T-helper 17 cell (primary cell): ENCODE measurements around the gene CDK5RAP2. TPM values are rescaled to one million over a fixed set of nuclear protein-coding genes. Genes with fewer than 3 reads are reported as not detected.
"Not testable (repeated sequence)": the region's sequence is repeated elsewhere in the genome, so short reads cannot be mapped to it uniquely, and the experiment has no call there.

ENCODE experiments used
- ATAC-seq: fragments of 150-1000 bp; cut with Tn5 transposase; 2 replicates; pipeline ENCODE4 v1.10.0; 2021; ENCODE audit warnings: mild to moderate bottlenecking, moderate library complexity
- DNase-seq, 3 donors: peaks; one replicate each; pipeline versions ENCODE4 v3.0.0 to v3.0.0-alpha.2; 2020 to 2021
- H3K9me3 ChIP-seq: one replicate; pipeline ENCODE4 v1.7.0; 2013; ENCODE audit warnings: low read length, mild to moderate bottlenecking; ENCODE audit not compliant: control insufficient read depth, poor library complexity, severe bottlenecking
- H3K27ac Mint-ChIP-seq: one replicate; pipeline ENCODE4 v1.8.0; 2022; ENCODE audit warnings: mild to moderate bottlenecking, moderate library complexity, mixed read lengths
- H3K27me3 Mint-ChIP-seq: one replicate; pipeline ENCODE4 v1.8.0; 2022; ENCODE audit warnings: mixed read lengths
- H3K36me3 Mint-ChIP-seq: one replicate; pipeline ENCODE4 v1.8.0; 2022; ENCODE audit warnings: low read depth, mixed read lengths
- H3K4me1 Mint-ChIP-seq: one replicate; pipeline ENCODE4 v1.8.0; 2022; ENCODE audit warnings: mild to moderate bottlenecking, mixed read lengths
- H3K4me3 Mint-ChIP-seq: one replicate; pipeline ENCODE4 v1.8.0; 2022; ENCODE audit warnings: mild to moderate bottlenecking, moderate library complexity, mixed read lengths
- total RNA-seq, 4 donors: library from RNA in 2 of 4; stranded (reverse) in 2 of 4; gene quantifications; one replicate each; pipeline ENCODE4 v1.2.3 and lab custom pipeline; 2022 to 2026

Gene CDK5RAP2
- total RNA-seq (10 to 100 TPM; 59.5 to 68.1 TPM), total RNA-seq (lab: John Stamatoyannopoulos, UW) (121 to 126 reads per million in 2 donors)

DNA sequence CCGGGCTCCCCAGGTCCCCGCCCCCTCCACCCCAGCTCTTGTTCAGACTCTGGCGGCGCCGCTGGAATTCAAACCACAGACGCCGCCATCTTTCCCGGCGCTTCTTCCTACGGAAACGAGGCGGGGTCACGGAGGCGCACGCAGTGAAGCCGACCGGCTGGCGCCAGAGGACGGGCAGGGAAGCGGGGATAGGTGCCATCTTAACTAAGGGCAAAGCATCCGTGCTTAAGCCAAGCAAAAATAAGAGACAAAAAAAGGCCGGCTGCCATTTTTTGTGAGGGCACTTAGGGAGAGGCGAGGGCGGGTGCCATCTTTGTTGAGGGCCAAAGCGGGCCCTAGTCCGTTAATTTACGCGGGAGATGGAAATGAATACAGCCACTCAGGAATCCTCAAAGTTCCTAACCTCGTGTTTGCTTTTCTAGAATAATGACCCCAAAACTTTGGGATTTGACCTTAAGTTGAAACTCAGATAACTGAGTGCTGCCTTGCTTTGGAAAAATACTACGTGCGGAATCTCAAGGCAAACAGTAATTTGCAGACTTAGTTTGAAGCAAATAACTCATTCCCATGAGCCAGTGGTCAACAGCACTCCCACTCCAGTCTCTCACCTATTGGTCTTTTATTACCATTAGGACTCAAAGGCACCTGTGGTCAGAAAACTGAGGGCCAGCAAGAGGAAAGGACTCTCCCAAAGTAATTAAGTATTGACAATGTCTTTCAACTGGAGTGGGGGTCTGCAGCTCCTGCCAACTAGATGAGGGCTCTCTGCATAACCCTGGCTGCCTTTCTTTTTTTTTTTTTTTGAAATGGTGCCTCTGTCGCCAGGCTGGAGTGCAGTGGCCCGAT, at the start of gene CDK5RAP2:
Gene CDK5RAP2, minus strand, starts transcription at position 117 of the 846 bp plus-strand sequence. CDS start 189 bp downstream, outside the sequence.
- no peaks in the 10 kb centered on the region for H3K9me3 ChIP-seq
- peak; percentile 84 to 89 (median 88) for DNase-seq
- Mint-ChIP-seq H3K4me3 (peak within 1 kb of the TSS; percentile 94), H3K27me3 (no peaks in the 10 kb centered on the region), H3K36me3 (no peaks in the 10 kb centered on the region), H3K27ac (peak within 1 kb of the TSS; percentile 97), H3K4me1 (peaks cover 31% of the 10 kb centered on the region)
- peak; percentile 98 for ATAC-seq

DNA sequence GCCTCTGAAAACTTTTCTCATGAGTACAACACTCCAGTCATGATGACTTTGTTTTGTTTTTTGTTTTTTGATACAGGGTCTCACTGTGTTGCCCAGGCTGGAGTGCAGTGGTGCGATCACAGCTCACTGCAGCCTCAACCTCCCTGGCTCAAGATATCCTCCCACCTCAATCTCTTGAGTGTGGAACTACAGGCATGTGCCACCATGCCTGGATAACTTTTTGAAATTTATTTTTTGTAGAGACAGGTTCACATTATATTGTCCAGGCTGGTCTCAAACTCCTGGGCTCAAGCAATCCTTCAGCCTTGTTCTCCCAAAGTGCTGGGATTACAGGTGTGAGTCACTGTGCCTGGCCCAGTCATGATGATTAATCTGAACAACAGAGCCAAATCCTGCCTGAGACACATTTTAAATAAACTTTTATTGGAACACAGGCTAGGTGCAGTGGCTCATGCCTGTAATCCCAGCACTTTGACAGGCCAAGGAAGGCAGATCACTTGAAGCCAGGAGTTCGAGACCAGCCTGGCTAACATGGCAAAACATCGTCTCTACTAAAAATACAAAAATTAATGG, 49.0 kb upstream of the CDK5RAP2 start:
- ATAC-seq, H3K27me3 Mint-ChIP-seq, H3K4me1 Mint-ChIP-seq, DNase-seq, H3K4me3 Mint-ChIP-seq, H3K36me3 Mint-ChIP-seq, H3K9me3 ChIP-seq: not testable (repeated sequence)
- peak overlapping the region; percentile 68 for H3K27ac Mint-ChIP-seq

DNA sequence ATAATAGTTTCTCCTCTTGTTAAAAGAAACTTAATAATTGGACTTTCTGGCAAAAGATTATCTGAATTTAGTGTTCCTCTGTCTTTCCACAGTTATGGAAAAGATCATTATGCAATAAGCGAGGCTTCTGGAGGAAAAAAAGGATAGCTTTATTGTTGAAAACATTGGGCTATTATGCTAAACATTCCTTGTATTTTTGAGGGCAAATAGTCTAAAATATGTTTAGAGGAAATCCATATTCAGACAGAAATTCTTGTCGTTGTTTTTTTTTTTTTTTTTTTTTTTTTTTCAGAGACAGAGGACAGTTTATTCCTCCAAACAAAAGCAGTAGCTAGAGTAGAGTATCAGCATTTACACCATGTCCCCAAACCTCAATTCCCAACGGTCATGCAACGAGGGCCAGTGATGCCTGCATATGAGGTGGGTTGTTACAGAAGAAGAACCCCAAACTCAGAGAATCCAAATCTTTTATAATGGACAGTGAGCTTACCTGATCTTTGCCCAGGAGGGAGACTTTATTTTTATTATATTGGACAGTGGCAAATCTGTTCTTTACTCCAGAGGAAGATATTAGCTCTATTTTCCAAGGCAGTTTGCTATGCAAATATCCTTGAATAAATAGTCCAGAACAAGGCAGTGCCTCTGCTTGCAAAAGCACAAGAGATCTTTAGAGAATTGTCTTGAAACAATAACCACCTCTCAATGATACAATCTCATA, 48.4 kb upstream of the CDK5RAP2 start:
- DNase-seq (no peak), ATAC-seq (no peak)
- no peak overlapping the region for H3K27ac Mint-ChIP-seq
- H3K27me3 Mint-ChIP-seq, result no peaks in the 10 kb centered on the region
- no peaks in the 10 kb centered on the region for H3K9me3 ChIP-seq
- H3K36me3 Mint-ChIP-seq, result no peaks in the 10 kb centered on the region
- H3K4me1 Mint-ChIP-seq, result peaks cover 2% of the 10 kb centered on the region
- no peak overlapping the region for H3K4me3 Mint-ChIP-seq

DNA sequence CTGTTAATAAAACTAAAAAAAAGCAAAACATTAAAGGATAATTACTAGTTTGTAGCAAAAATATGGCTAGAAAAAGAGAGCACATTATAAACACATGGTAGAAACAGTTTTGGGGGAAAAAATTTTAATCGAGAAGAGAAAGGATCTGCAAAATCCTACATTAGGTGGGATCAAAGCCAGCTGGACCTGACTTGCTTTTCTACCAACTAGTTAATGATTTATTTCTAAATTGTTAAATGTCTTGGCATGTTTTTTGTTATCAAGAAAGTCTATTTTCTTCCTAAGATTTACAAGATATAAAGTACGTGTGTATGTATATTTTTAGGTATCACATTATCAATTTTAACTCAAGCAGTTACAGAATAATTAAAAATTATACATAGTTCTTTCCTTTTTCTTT, 47.1 kb upstream of the CDK5RAP2 start:
- ATAC-seq (no peak), DNase-seq (no peak)
- no peaks in the 10 kb centered on the region for H3K36me3 Mint-ChIP-seq
- no peaks in the 10 kb centered on the region for H3K9me3 ChIP-seq
- no peak overlapping the region for H3K27ac Mint-ChIP-seq
- peaks cover 2% of the 10 kb centered on the region for H3K4me1 Mint-ChIP-seq
- no peaks in the 10 kb centered on the region for H3K27me3 Mint-ChIP-seq
- H3K4me3 Mint-ChIP-seq, result no peak overlapping the region

DNA sequence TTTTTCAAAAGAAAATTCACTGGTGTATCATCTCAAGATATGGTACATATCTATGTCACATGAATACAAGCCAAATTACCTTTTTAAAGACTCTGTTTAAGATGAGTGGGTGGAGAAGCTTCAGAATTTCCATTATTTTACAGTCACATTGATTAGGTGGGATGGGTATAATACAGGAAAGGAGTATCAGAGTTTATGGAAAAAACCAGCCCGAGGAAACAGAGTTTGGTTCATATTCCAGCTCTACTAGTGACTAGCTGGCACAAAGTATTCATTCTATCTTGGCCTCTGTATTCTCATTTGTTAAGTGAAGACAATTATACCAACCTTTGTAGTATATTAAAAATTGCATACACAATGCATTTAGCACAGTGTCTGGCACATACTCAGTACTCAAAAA, 46.5 kb upstream of the CDK5RAP2 start:
- no peak overlapping the region for H3K27ac Mint-ChIP-seq
- DNase-seq (no peak), ATAC-seq (no peak)
- no peak overlapping the region for H3K4me3 Mint-ChIP-seq
- no peaks in the 10 kb centered on the region for H3K36me3 Mint-ChIP-seq
- H3K27me3 Mint-ChIP-seq, result no peaks in the 10 kb centered on the region
- H3K9me3 ChIP-seq, result no peaks in the 10 kb centered on the region
- peaks cover 2% of the 10 kb centered on the region for H3K4me1 Mint-ChIP-seq

DNA sequence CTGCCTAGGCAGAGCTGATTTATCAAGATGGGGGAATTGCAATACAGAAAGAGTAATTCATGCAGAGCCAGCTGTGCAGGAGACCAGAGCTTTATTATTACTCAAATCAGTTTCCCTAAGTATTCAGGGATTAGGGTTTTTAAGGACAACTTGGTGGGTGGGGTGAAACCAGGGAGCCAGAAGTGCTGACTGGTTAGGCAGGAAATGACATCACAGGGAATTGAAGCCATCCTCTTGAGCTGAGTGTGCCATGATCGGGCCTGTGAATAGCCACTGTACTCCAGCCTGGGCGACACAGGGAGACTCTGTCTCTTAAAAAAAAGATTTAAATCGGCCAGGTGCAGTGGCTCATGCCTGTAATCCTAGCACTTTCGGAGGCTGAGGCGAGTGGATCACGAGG, 45.3 kb upstream of the CDK5RAP2 start:
- peaks cover 6% of the 10 kb centered on the region for H3K4me1 Mint-ChIP-seq
- DNase-seq, result no peak
- H3K9me3 ChIP-seq, result no peaks in the 10 kb centered on the region
- H3K27me3 Mint-ChIP-seq, result no peaks in the 10 kb centered on the region
- H3K4me3 Mint-ChIP-seq, result no peak overlapping the region
- no peak overlapping the region for H3K27ac Mint-ChIP-seq
- no peaks in the 10 kb centered on the region for H3K36me3 Mint-ChIP-seq
- no peak for ATAC-seq

DNA sequence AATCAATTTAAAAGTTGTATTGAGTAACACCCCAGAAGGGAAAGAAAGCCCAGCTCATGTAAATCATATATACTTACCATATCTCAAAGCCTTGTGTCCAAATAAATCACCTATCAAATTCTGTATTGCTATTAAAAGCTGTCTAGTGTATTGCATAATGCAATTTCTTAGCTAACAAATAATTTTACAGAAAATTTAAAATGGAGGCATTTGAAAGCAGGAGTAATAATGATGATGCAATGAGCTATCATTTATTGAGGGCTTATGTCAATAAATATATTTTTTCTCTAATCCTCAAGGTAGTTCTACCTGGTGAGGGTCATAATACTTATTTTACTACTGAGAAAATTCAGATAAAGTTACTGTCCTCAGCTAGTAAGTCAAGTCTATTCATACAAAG, 42.8 kb upstream of the CDK5RAP2 start:
- H3K27ac Mint-ChIP-seq, result no peak overlapping the region

DNA sequence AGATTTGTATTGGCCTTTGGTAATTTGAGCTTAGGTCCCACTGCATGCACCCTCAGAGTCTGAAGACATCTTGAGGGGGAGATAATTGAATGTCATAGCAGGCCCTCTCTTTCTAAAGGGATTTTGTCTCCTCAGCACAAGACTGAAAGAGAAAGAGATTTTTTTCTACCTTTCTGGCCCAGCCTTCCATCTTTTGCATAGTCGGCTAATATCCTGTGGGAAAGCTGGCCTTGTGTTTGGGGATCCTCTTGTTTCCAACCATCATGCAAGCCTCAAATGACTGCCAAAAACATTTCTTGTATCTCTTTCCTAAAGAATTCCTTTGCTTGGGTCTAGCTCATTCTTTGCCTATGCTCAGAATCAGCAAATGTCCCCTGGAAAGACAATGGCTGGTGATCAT, 42.0 kb upstream of the CDK5RAP2 start:
- Mint-ChIP-seq H3K27ac (no peak overlapping the region), H3K4me1 (peaks cover 15% of the 10 kb centered on the region), H3K36me3 (peaks cover 4% of the 10 kb centered on the region), H3K4me3 (no peak overlapping the region), H3K27me3 (no peaks in the 10 kb centered on the region)
- DNase-seq (no peak), ATAC-seq (no peak)
- H3K9me3 ChIP-seq, result no peaks in the 10 kb centered on the region

More for the DNA sequence above, 42.8 kb upstream of the CDK5RAP2 start:
- H3K4me3 Mint-ChIP-seq, result no peak overlapping the region
- ATAC-seq (no peak), DNase-seq (no peak)
- no peaks in the 10 kb centered on the region for H3K9me3 ChIP-seq
- no peaks in the 10 kb centered on the region for H3K27me3 Mint-ChIP-seq
- H3K36me3 Mint-ChIP-seq, result peaks cover 3% of the 10 kb centered on the region
- H3K4me1 Mint-ChIP-seq, result peaks cover 13% of the 10 kb centered on the region

DNA sequence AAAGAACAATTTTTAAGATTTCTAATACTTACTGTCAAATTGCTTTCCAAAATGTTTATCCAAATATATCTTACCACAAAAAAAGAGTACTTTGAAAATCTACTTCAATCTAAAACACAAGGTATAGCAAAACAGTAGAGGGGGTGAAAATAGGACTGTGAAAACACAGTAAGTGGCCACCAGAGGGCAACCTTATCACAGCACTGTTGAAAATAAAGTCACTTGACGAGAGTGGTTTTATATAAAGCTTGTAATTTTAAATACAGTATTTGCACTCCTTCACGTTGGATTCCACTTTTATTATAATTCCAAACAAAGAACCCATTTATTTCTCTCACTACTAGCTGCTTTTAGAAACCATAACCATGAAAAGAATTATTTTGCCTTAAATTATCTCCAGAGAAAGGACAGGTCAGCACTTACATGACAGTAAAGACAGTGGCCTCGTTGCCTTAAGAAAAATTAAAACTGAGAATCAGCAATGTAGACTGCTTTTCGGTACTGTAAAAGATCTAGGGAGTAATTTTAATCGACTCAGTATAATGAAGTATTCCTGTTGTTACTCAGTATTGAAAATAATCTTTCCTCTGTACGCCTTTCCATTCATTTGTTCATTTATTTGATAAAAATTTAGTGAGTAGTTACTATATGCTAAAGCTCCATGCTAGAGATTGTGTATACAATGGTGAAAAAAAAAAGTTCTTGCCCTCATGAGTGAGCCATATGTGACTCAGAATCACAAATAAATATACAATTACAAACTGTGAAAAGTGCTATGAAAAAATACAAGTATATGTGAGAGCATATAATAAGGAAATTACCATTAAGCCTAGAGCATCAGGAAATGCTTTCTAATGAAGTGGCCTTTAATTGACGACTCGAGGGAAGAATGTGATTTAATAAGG, 40.0 kb upstream of the CDK5RAP2 start:
- Mint-ChIP-seq H3K4me1 (peaks cover 14% of the 10 kb centered on the region), H3K36me3 (peaks cover 4% of the 10 kb centered on the region), H3K4me3 (no peak overlapping the region), H3K27ac (peak overlapping the region; percentile 16), H3K27me3 (no peaks in the 10 kb centered on the region)
- ATAC-seq (peak; percentile 88), DNase-seq (peak; percentile 15 to 18 (median 16))
- no peaks in the 10 kb centered on the region for H3K9me3 ChIP-seq

DNA sequence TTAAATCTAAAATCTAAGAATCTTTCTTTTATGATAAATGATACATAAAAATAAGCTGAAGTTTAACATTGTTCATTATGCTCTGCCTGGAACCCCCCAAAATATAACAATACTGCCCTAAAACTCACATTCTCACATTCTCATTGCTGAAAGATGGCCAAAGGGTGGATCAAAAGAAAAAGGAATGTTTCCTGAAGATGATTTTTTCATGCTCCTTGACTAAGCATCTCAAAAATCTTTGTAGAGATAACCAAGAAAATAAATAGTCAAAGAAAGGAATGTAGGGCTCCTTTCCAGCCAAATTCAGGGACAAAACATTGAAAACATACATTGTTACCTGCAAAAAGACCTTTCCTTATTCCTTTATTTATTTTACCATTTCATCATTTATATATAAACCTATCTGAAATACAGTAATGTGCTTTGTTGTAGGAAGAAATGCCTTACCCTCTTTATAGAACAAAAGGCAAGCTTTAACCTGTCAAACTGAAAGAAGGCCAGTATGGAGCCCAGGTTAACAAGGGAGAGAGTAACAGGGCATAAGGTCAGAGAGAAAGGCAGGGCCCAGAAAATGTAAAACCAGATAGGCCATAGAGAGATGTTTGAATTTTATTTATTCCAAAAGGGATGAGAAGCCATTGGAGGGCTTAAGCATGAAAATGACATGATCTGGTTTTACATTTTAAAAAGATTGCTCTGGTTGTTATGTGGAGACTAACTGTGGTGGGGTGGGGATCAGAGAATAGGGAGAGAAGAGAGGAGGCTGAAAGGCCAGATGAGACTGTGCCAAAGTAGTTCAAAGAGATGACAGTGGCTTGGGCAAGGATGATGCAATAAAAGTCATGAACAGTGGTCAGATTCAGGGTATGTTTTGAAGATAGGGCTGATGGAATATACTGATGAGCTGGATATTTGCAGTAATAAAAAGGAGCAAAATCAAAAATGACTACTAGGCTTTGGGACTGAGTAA, 37.3 kb upstream of the CDK5RAP2 start:
- Mint-ChIP-seq H3K4me3 (no peak overlapping the region), H3K36me3 (peaks cover 4% of the 10 kb centered on the region), H3K27ac (peak overlapping the region; percentile 76), H3K27me3 (no peaks in the 10 kb centered on the region), H3K4me1 (peaks cover 13% of the 10 kb centered on the region)
- DNase-seq, result no peak
- ATAC-seq, result no peak
- no peaks in the 10 kb centered on the region for H3K9me3 ChIP-seq

DNA sequence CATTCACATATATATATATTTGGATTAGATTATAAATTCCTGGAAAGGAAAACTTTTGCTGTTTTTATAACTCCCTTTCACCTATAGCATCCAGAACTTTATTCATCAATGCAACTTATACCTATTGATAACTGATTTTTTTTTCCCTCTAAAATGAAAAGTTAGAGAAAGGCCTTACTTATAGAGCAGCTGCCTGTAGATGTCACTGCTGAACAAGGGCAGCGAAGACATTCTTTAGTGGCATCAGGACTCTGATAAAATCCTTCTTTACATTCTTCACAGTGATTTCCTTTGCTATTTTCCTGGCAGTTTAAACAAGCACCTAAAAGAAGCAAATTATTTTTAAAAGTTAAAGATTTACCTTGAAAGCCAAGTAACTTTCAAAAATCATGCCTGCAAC, 32.3 kb upstream of the CDK5RAP2 start:
- H3K36me3 Mint-ChIP-seq, result peaks cover 9% of the 10 kb centered on the region
- no peak overlapping the region for H3K27ac Mint-ChIP-seq
- ATAC-seq, result no peak
- no peak overlapping the region for H3K4me3 Mint-ChIP-seq
- no peaks in the 10 kb centered on the region for H3K27me3 Mint-ChIP-seq
- no peak for DNase-seq
- no peaks in the 10 kb centered on the region for H3K9me3 ChIP-seq
- peaks cover 2% of the 10 kb centered on the region for H3K4me1 Mint-ChIP-seq

DNA sequence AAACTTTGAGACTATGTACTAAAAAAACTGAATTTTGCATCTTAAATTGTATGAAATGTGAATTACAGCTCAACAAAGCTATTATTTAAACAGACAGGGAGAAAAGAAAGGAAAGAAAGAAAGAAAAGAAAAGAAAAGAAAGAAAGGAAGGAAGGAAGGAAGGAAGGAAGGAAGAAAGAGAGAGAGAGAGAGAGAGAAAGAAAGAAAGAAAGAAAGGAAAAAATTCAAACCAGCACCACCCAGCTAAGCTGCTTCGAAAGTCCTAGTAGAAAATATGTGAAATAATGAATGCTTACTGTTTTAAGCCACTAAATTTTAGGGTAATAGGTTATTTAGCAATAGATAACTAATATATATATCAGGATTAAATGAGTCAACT, 31.7 kb upstream of the CDK5RAP2 start:
- Mint-ChIP-seq H3K36me3 (peaks cover 9% of the 10 kb centered on the region), H3K27ac (no peak overlapping the region), H3K27me3 (no peaks in the 10 kb centered on the region), H3K4me3 (no peak overlapping the region), H3K4me1 (peaks cover 2% of the 10 kb centered on the region)
- no peak for DNase-seq
- no peaks in the 10 kb centered on the region for H3K9me3 ChIP-seq
- ATAC-seq, result no peak
